Gastrocnemius medialis (tissue), 4 donors: Measurements from ENCODE around the gene TBL1Y. TPM values are rescaled to one million over a fixed set of nuclear protein-coding genes. Genes with fewer than 3 reads are reported as not detected.
A peak's percentile ranks its signal among the peaks of the same experiment; 100 is the strongest.

Source experiments
- ATAC-seq, 2 donors: fragments of 150-250 bp; one replicate each; pipeline ENCODE4 v1.9.1; 2016
- DNase-seq, 2 donors: peaks; one replicate each; pipeline ENCODE4 v3.0.0-alpha.2; 2019
- H3K27ac ChIP-seq, 4 donors: fragments of 200-600 bp; sonication (generic); 1 replicate in 1 of 4; 2 replicates in 3 of 4; pipeline ENCODE4 v1.5.1; 2016 to 2018; ENCODE audit warnings: mild to moderate bottlenecking in 2 of 4, moderate library complexity in 1 of 4
- H3K27me3 ChIP-seq, 3 donors: fragments of 200-600 bp; sonication (generic) in 2 of 3; 1 replicate in 1 of 3; 2 replicates in 2 of 3; pipeline versions ENCODE4 v1.5.1 to v1.6.0; 2016 to 2019; ENCODE audit warnings: mild to moderate bottlenecking in 1 of 3, moderate library complexity in 1 of 3
- H3K36me3 ChIP-seq, 2 donors: fragments of 200-600 bp; sonication (generic) in 1 of 2; one replicate each; pipeline ENCODE4 v1.5.1; 2017 to 2018
- H3K4me1 ChIP-seq, 2 donors: fragments of 200-600 bp; sonication (generic) in 1 of 2; one replicate each; pipeline ENCODE4 v1.5.1; 2016 to 2017; ENCODE audit warnings: mild to moderate bottlenecking in 2 of 2
- H3K4me3 ChIP-seq, 4 donors: fragments of 200-600 bp; sonication (generic) in 3 of 4; 1 replicate in 1 of 4; 2 replicates in 3 of 4; pipeline ENCODE4 v1.5.1; 2016 to 2019; ENCODE audit warnings: mild to moderate bottlenecking in 2 of 4
- H3K9me3 ChIP-seq, 3 donors: fragments of 200-600 bp; sonication (generic) in 2 of 3; 1 replicate in 1 of 3; 2 replicates in 2 of 3; pipeline ENCODE4 v1.5.1; 2016 to 2019
- CTCF ChIP-seq, 5 experiments: fragments of 450-650 bp in 3 of 5; fragments of 200-600 bp in 2 of 5; sonication (generic) in 2 of 5; IDR thresholded peaks in 4 of 5; conservative IDR thresholded peaks in 1 of 5; 1 replicate in 4 of 5; 2 replicates in 1 of 5; pipeline ENCODE4 v1.5.1; 2016 to 2019; ENCODE audit warnings: antibody characterized with exemption in 5 of 5, mild to moderate bottlenecking in 3 of 5, moderate library complexity in 3 of 5
- POLR2A ChIP-seq, 2 donors: fragments of 450-650 bp; IDR thresholded peaks; one replicate each; pipeline ENCODE4 v1.6.1; 2017; ENCODE audit warnings: antibody characterized with exemption in 2 of 2, mild to moderate bottlenecking in 2 of 2, moderate library complexity in 2 of 2
- in situ Hi-C, 4 donors: fragments of 200-750 bp; cut with MboI; loops; one replicate each; pipeline versions ENCODE4 v1.15.0 to v1.8.0; 2017; ENCODE audit warnings: low sequenced_read_pairs in 4 of 4
- intact Hi-C: fragments of 100-400 bp; cut with DNase I; formaldehyde crosslinking; loops from one replicate; pipeline ENCODE4 v1.15.1; 2023; ENCODE audit warnings: low total_unique reads
- total RNA-seq, 4 donors: library from RNA; depleted of rRNA; stranded (reverse); fragments of >200 nt; gene quantifications; one replicate each; pipeline versions ENCODE4 v1.1.0 to v1.2.3, GENCODE V29; 2016

TBL1Y gene
- total RNA-seq, 4 donors from 2014 or later: 1.1 to 8.8 TPM; not detected in 2

GRCh38 chrY:6947695-6948094 lies 37.2 kb downstream of the TBL1Y start:
- no peak overlapping the region for H3K27ac ChIP-seq
- intact Hi-C loops (no loop called here), in situ Hi-C loops (no loop called here)
- DNase-seq (no peak), ATAC-seq (no peak)
- TF ChIP-seq POLR2A (IDR thresholded peaks at IDR 0.05) (no peak), CTCF (IDR thresholded peaks at IDR 0.05 in 4 of 5, conservative IDR thresholded peaks at IDR 0.05 in 1 of 5) (peak in 1 of 5 experiments; percentile 23)
- H3K27me3 ChIP-seq: no peaks in the 10 kb centered on the region
- H3K4me1 ChIP-seq: no peaks in the 10 kb centered on the region
- no peaks in the 10 kb centered on the region for H3K9me3 ChIP-seq
- no peak overlapping the region for H3K4me3 ChIP-seq
- H3K36me3 ChIP-seq: no peaks in the 10 kb centered on the region

- Histone ChIP-seq H3K27ac (peak overlapping the region in 1 of 4 donors; percentile 20), H3K27me3 (no peaks in the 10 kb centered on the region), H3K9me3 (no peaks in the 10 kb centered on the region), H3K36me3 (no peaks in the 10 kb centered on the region), H3K4me1 (no peaks in the 10 kb centered on the region), H3K4me3 (no peak overlapping the region)
- DNase-seq (peak in 1 of 2 donors; percentile 11), ATAC-seq (no peak)
- intact Hi-C loops: no loop called here
- in situ Hi-C loops: no loop called here
- no peak for TF ChIP-seq POLR2A (IDR thresholded peaks at IDR 0.05)
- no peak for TF ChIP-seq CTCF (IDR thresholded peaks at IDR 0.05 in 4 of 5, conservative IDR thresholded peaks at IDR 0.05 in 1 of 5)
Measured at GRCh38 chrY:6948378-6948777, 37.9 kb downstream of the TBL1Y start.

- in situ Hi-C loops: loop anchor here in 1 of 4 donors (25.0 kb wide), 1 partner anchor 137 kb away; no protein-coding TSS in a partner anchor
- H3K27me3 ChIP-seq: no peaks in the 10 kb centered on the region
- H3K36me3 ChIP-seq: no peaks in the 10 kb centered on the region
- no peak for TF ChIP-seq CTCF (IDR thresholded peaks at IDR 0.05 in 4 of 5, conservative IDR thresholded peaks at IDR 0.05 in 1 of 5)
- TF ChIP-seq POLR2A (IDR thresholded peaks at IDR 0.05): no peak
- no peak for ATAC-seq
- intact Hi-C loops: no loop called here
- no peaks in the 10 kb centered on the region for H3K9me3 ChIP-seq
- no peak overlapping the region for H3K4me3 ChIP-seq
- no peak overlapping the region for H3K27ac ChIP-seq
- DNase-seq: no peak
- no peaks in the 10 kb centered on the region for H3K4me1 ChIP-seq
Measured at GRCh38 chrY:6949947-6950346, 39.5 kb downstream of the TBL1Y start.

- no peaks in the 10 kb centered on the region for H3K4me1 ChIP-seq
- intact Hi-C loops: no loop called here
- no peak for DNase-seq
- in situ Hi-C loops: loop anchor here in 2 of 4 donors (5.0 to 25.0 kb wide), 2 partner anchors 118 to 123 kb away; no protein-coding TSS in a partner anchor
- H3K4me3 ChIP-seq: no peak overlapping the region
- H3K36me3 ChIP-seq: no peaks in the 10 kb centered on the region
- ATAC-seq: peak in 1 of 2 donors; percentile 51
- H3K27me3 ChIP-seq: no peaks in the 10 kb centered on the region
- TF ChIP-seq POLR2A (IDR thresholded peaks at IDR 0.05) (no peak), CTCF (IDR thresholded peaks at IDR 0.05 in 4 of 5, conservative IDR thresholded peaks at IDR 0.05 in 1 of 5) (peak in 1 of 5 experiments; percentile 61)
- H3K9me3 ChIP-seq: no peaks in the 10 kb centered on the region
- no peak overlapping the region for H3K27ac ChIP-seq
Measured at GRCh38 chrY:6964732-6965131, 54.2 kb downstream of the TBL1Y start.

- ATAC-seq (peak; percentile 73 to 81), DNase-seq (no peak)
- Histone ChIP-seq H3K27ac (no peak overlapping the region), H3K4me1 (no peaks in the 10 kb centered on the region), H3K27me3 (no peaks in the 10 kb centered on the region), H3K9me3 (no peaks in the 10 kb centered on the region), H3K4me3 (no peak overlapping the region), H3K36me3 (no peaks in the 10 kb centered on the region)
- intact Hi-C loops: no loop called here
- TF ChIP-seq POLR2A (IDR thresholded peaks at IDR 0.05) (no peak), CTCF (IDR thresholded peaks at IDR 0.05 in 4 of 5, conservative IDR thresholded peaks at IDR 0.05 in 1 of 5) (no peak)
- in situ Hi-C loops: loop anchor here in 1 of 4 donors (25.0 kb wide), 1 partner anchor 121 kb away; no protein-coding TSS in a partner anchor
Measured at GRCh38 chrY:6966521-6966920, 56.0 kb downstream of the TBL1Y start.
